Liver (tissue), 9 donors: ENCODE data around the gene ERN2. TPM values are rescaled to one million over a fixed set of nuclear protein-coding genes. Genes with fewer than 3 reads are reported as not detected.

Experiments
- DNase-seq: peaks from one replicate; pipeline ENCODE4 v3.0.0-alpha.2; 2017; ENCODE audit warnings: low spot score
- H3K27ac ChIP-seq, 2 donors: one replicate each; pipeline ENCODE4 v1.7.0; 2013; ENCODE audit warnings: inconsistent platforms in 2 of 2, low read length in 2 of 2, control low read depth in 1 of 2, low read depth in 1 of 2, mild to moderate bottlenecking in 1 of 2
- H3K27me3 ChIP-seq, 4 donors: one replicate each; pipeline versions ENCODE4 v1.6.1 to v1.7.0; 2013; ENCODE audit warnings: low read length in 3 of 4, inconsistent platforms in 1 of 4, mild to moderate bottlenecking in 1 of 4, moderate library complexity in 1 of 4; ENCODE audit not compliant: control insufficient read depth in 4 of 4, insufficient read depth in 4 of 4
- H3K36me3 ChIP-seq, 4 donors: one replicate each; pipeline versions ENCODE4 v1.6.1 to v1.7.0; 2013; ENCODE audit warnings: low read length in 3 of 4, mild to moderate bottlenecking in 3 of 4, low read depth in 1 of 4, moderate library complexity in 1 of 4; ENCODE audit not compliant: control insufficient read depth in 4 of 4, insufficient read depth in 3 of 4
- H3K4me1 ChIP-seq, 4 donors: one replicate each; pipeline versions ENCODE4 v1.6.1 to v1.7.0; 2013; ENCODE audit warnings: low read length in 3 of 4, mild to moderate bottlenecking in 3 of 4, moderate library complexity in 1 of 4; ENCODE audit not compliant: control insufficient read depth in 4 of 4, insufficient read depth in 4 of 4
- H3K4me3 ChIP-seq, 3 donors: one replicate each; pipeline versions ENCODE4 v1.6.1 to v1.7.0; 2013; ENCODE audit warnings: low read length in 3 of 3, control low read depth in 1 of 3, low read depth in 1 of 3, mild to moderate bottlenecking in 1 of 3
- H3K9ac ChIP-seq, 2 donors: one replicate each; pipeline ENCODE4 v1.7.0; 2013; ENCODE audit warnings: low read length in 2 of 2, mild to moderate bottlenecking in 2 of 2, moderate library complexity in 2 of 2, control low read depth in 1 of 2, low read depth in 1 of 2
- H3K9me3 ChIP-seq, 4 donors: one replicate each; pipeline versions ENCODE4 v1.6.1 to v1.7.0; 2013; ENCODE audit warnings: low read length in 3 of 4; ENCODE audit not compliant: control insufficient read depth in 4 of 4
- EGR1 ChIP-seq, 2 donors: IDR thresholded peaks; 2 replicates each; pipeline ENCODE4 v1.6.1; 2016 to 2018; ENCODE audit warnings: antibody characterized with exemption in 2 of 2, low read depth in 2 of 2
- FOXA1 ChIP-seq: IDR thresholded peaks from 2 replicates; pipeline ENCODE4 v1.6.1; 2016; ENCODE audit warnings: antibody characterized with exemption
- FOXA2 ChIP-seq: IDR thresholded peaks from 2 replicates; pipeline ENCODE4 v1.6.1; 2016; ENCODE audit warnings: antibody characterized with exemption
- GABPA ChIP-seq, 2 donors: IDR thresholded peaks in 1 of 2; conservative IDR thresholded peaks in 1 of 2; 2 replicates each; pipeline ENCODE4 v1.6.1; 2016; ENCODE audit warnings: antibody characterized with exemption in 2 of 2, mild to moderate bottlenecking in 1 of 2, moderate library complexity in 1 of 2
- HNF4A ChIP-seq, 2 donors: conservative IDR thresholded peaks; 2 replicates each; pipeline ENCODE4 v1.6.1; 2016; ENCODE audit warnings: antibody characterized with exemption in 2 of 2, mild to moderate bottlenecking in 2 of 2
- HNF4G ChIP-seq: IDR thresholded peaks from 2 replicates; pipeline ENCODE4 v1.6.1; 2016; ENCODE audit warnings: antibody characterized with exemption
- JUND ChIP-seq, 2 donors: IDR thresholded peaks; 2 replicates each; pipeline ENCODE4 v1.6.1; 2016; ENCODE audit warnings: antibody characterized with exemption in 2 of 2
- NR2F2 ChIP-seq: IDR thresholded peaks from 2 replicates; pipeline ENCODE4 v1.6.1; 2016; ENCODE audit warnings: antibody characterized with exemption
- RAD21 ChIP-seq, 2 donors: IDR thresholded peaks; 2 replicates each; pipeline ENCODE4 v1.6.1; 2016; ENCODE audit warnings: antibody characterized with exemption in 2 of 2, mild to moderate bottlenecking in 2 of 2
- RXRA ChIP-seq, 2 donors: IDR thresholded peaks; 2 replicates each; pipeline ENCODE4 v1.6.1; 2017 to 2018; ENCODE audit warnings: antibody characterized with exemption in 2 of 2, mild to moderate bottlenecking in 1 of 2
- SP1 ChIP-seq: IDR thresholded peaks from 2 replicates; pipeline ENCODE4 v1.6.1; 2018; ENCODE audit warnings: antibody characterized with exemption, mild to moderate bottlenecking
- TAF1 ChIP-seq: conservative IDR thresholded peaks from 2 replicates; pipeline ENCODE4 v1.6.1; 2016; ENCODE audit warnings: antibody characterized with exemption, mild to moderate bottlenecking
- YY1 ChIP-seq: IDR thresholded peaks from 2 replicates; pipeline ENCODE4 v1.6.1; 2016; ENCODE audit warnings: antibody characterized with exemption, mild to moderate bottlenecking
- WGBS: extraction: QIAGEN DNeasy Blood & Tissue Kit; methylation state at CpG from one replicate; pipeline ENCODE4 v1.1.7; 2013; 5-methylcytosine and 5-hydroxymethylcytosine counted together
- polyA plus RNA-seq, 2 donors: library from polyadenylated mRNA; stranded (reverse) in 1 of 2; unstranded in 1 of 2; fragments of 200-250 nt in 1 of 2; fragments of >200 nt in 1 of 2; fragmentation: Nextera tagmentation in 1 of 2; extraction: Ambion mirVana in 1 of 2; gene quantifications; one replicate each; pipeline versions ENCODE4 v1.2.1 to v1.2.3, GENCODE V29; 2013 to 2015
- total RNA-seq, 2 donors: library from RNA; depleted of rRNA; stranded (reverse); fragments of >200 nt; gene quantifications; one replicate each; pipeline ENCODE4 v1.2.3, GENCODE V29; 2014
- TF ChIP-seq, protein P1 (sequence below): IDR thresholded peaks from 2 replicates; pipeline ENCODE4 v1.6.1; 2016; ENCODE audit warnings: antibody characterized with exemption, mild to moderate bottlenecking
- TF ChIP-seq, protein P2 (sequence below): IDR thresholded peaks from 2 replicates; pipeline ENCODE4 v1.6.1; 2016; ENCODE audit warnings: antibody characterized with exemption
- TF ChIP-seq, protein P3 (sequence below): IDR thresholded peaks from 2 replicates; pipeline ENCODE4 v1.6.1; 2016; ENCODE audit warnings: antibody characterized with exemption
- TF ChIP-seq, protein P4 (sequence below): IDR thresholded peaks from 2 replicates; pipeline ENCODE4 v1.6.1; 2016; ENCODE audit warnings: antibody characterized with exemption
- TF ChIP-seq, protein P5 (sequence below): fragments of 150-350 bp; IDR thresholded peaks from 2 replicates; pipeline ENCODE4 v1.5.1; 2017; ENCODE audit warnings: improper control_type of control experiment, low read depth, low read length; ENCODE audit not compliant: missing input control
- donor health status: healthy.
- donor health status: healthy.
- donor health status: healthy.
- donor health status: healthy.
- donor health status: healthy.

Gene ERN2
- total and polyA plus RNA-seq, 4 donors = 0.01 to 0.17 TPM; not detected in 2

DNA sequence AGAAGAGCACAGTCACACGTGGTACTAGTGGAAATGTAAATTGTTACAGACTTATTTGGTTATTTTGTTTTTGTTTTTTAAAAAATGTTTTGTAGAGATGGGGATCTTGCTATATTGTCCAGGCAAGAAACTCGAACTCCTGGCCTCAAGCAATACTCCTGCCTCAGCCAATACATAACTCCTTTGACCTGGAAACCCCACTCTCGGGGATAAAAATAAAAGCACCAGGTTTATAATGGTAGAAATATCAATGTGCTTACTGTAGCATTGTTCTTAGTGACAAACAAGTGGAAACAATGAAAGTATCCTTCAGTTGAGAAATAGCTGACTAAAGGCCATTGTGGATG lies 11.7 kb upstream of the ERN2 start:
- Histone ChIP-seq H3K27ac (no peak overlapping the region), H3K4me1 (no peaks in the 10 kb centered on the region), H3K36me3 (no peaks in the 10 kb centered on the region), H3K27me3 (peaks cover 0 to 4% (median 0%) of the 10 kb centered on the region in 4 donors), H3K9me3 (peaks cover 0 to 3% (median 0%) of the 10 kb centered on the region in 4 donors), H3K4me3 (no peak overlapping the region), H3K9ac (no peak overlapping the region)
- no peak for DNase-seq
- TF ChIP-seq, protein P1, sequence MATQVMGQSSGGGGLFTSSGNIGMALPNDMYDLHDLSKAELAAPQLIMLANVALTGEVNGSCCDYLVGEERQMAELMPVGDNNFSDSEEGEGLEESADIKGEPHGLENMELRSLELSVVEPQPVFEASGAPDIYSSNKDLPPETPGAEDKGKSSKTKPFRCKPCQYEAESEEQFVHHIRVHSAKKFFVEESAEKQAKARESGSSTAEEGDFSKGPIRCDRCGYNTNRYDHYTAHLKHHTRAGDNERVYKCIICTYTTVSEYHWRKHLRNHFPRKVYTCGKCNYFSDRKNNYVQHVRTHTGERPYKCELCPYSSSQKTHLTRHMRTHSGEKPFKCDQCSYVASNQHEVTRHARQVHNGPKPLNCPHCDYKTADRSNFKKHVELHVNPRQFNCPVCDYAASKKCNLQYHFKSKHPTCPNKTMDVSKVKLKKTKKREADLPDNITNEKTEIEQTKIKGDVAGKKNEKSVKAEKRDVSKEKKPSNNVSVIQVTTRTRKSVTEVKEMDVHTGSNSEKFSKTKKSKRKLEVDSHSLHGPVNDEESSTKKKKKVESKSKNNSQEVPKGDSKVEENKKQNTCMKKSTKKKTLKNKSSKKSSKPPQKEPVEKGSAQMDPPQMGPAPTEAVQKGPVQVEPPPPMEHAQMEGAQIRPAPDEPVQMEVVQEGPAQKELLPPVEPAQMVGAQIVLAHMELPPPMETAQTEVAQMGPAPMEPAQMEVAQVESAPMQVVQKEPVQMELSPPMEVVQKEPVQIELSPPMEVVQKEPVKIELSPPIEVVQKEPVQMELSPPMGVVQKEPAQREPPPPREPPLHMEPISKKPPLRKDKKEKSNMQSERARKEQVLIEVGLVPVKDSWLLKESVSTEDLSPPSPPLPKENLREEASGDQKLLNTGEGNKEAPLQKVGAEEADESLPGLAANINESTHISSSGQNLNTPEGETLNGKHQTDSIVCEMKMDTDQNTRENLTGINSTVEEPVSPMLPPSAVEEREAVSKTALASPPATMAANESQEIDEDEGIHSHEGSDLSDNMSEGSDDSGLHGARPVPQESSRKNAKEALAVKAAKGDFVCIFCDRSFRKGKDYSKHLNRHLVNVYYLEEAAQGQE = no peak
- TF ChIP-seq, protein P2, sequence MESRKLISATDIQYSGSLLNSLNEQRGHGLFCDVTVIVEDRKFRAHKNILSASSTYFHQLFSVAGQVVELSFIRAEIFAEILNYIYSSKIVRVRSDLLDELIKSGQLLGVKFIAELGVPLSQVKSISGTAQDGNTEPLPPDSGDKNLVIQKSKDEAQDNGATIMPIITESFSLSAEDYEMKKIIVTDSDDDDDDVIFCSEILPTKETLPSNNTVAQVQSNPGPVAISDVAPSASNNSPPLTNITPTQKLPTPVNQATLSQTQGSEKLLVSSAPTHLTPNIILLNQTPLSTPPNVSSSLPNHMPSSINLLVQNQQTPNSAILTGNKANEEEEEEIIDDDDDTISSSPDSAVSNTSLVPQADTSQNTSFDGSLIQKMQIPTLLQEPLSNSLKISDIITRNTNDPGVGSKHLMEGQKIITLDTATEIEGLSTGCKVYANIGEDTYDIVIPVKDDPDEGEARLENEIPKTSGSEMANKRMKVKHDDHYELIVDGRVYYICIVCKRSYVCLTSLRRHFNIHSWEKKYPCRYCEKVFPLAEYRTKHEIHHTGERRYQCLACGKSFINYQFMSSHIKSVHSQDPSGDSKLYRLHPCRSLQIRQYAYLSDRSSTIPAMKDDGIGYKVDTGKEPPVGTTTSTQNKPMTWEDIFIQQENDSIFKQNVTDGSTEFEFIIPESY = no peak
- TF ChIP-seq, protein P3, sequence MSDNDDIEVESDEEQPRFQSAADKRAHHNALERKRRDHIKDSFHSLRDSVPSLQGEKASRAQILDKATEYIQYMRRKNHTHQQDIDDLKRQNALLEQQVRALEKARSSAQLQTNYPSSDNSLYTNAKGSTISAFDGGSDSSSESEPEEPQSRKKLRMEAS = no peak
- TF ChIP-seq TAF1 (no peak), JUND (IDR thresholded peaks at IDR 0.05) (no peak), NR2F2 (no peak), FOXA2 (no peak), SP1 (no peak), GABPA (IDR thresholded peaks at IDR 0.05 in 1 of 2, conservative IDR thresholded peaks at IDR 0.05 in 1 of 2) (no peak), RXRA (IDR thresholded peaks at IDR 0.05) (no peak), EGR1 (IDR thresholded peaks at IDR 0.05; ENCODE audit: low read depth in 2 of 2) (no peak), HNF4G (no peak), FOXA1 (no peak), HNF4A (conservative IDR thresholded peaks at IDR 0.05) (no peak), YY1 (no peak), RAD21 (IDR thresholded peaks at IDR 0.05) (no peak)
- TF ChIP-seq, protein P4, sequence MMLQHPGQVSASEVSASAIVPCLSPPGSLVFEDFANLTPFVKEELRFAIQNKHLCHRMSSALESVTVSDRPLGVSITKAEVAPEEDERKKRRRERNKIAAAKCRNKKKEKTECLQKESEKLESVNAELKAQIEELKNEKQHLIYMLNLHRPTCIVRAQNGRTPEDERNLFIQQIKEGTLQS = no peak
- TF ChIP-seq, protein P5, sequence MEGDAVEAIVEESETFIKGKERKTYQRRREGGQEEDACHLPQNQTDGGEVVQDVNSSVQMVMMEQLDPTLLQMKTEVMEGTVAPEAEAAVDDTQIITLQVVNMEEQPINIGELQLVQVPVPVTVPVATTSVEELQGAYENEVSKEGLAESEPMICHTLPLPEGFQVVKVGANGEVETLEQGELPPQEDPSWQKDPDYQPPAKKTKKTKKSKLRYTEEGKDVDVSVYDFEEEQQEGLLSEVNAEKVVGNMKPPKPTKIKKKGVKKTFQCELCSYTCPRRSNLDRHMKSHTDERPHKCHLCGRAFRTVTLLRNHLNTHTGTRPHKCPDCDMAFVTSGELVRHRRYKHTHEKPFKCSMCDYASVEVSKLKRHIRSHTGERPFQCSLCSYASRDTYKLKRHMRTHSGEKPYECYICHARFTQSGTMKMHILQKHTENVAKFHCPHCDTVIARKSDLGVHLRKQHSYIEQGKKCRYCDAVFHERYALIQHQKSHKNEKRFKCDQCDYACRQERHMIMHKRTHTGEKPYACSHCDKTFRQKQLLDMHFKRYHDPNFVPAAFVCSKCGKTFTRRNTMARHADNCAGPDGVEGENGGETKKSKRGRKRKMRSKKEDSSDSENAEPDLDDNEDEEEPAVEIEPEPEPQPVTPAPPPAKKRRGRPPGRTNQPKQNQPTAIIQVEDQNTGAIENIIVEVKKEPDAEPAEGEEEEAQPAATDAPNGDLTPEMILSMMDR = no peak
- 62% methylated on average over 3 of the region's 3 CpGs for WGBS
